HG03457 (cell line): Measurements from ENCODE around the gene DCANP1.
A peak's percentile ranks its signal among the peaks of the same experiment; 100 is the strongest.

Experiments
- ATAC-seq: cut with Tn5 transposase; IDR thresholded peaks from one replicate; pipeline ENCODE4 v1.9.1; 2021; ENCODE audit warnings: moderate number of reproducible peaks; ENCODE audit not compliant: unreplicated experiment

Gene DCANP1

GRCh38 chr5:135457424-135458071 is 10.4 kb upstream of the DCANP1 start:
- peak; percentile 51 for ATAC-seq

- ATAC-seq, result peak; percentile 59
These were observed 9.3 kb upstream of the DCANP1 start for GRCh38 chr5:135456238-135457099.

- no peak for ATAC-seq
These were observed 8.7 kb upstream of the DCANP1 start for GRCh38 chr5:135455876-135456237.

GRCh38 chr5:135454946-135455345 is 7.8 kb upstream of the DCANP1 start:
- no peak for ATAC-seq

GRCh38 chr5:135453613-135454012 is 6.5 kb upstream of the DCANP1 start:
- no peak for ATAC-seq

GRCh38 chr5:135452321-135453030 is 5.3 kb upstream of the DCANP1 start, which contains the start of gene TIFAB:
TSS of gene TIFAB (minus strand) at chr5:135452351. CDS start at chr5:135449939, 2,412 bp downstream.
- no peak for ATAC-seq

- ATAC-seq, result no peak
These were observed 4.6 kb upstream of the DCANP1 start for GRCh38 chr5:135451581-135452320.

- ATAC-seq, result no peak
These were observed 3.8 kb upstream of the DCANP1 start for GRCh38 chr5:135450952-135451351.

- ATAC-seq, result no peak
These were observed 3.2 kb upstream of the DCANP1 start for GRCh38 chr5:135450336-135450735.

GRCh38 chr5:135449644-135450043 is 2.5 kb upstream of the DCANP1 start:
- no peak for ATAC-seq

- ATAC-seq, result no peak
These were observed 1.8 kb upstream of the DCANP1 start for GRCh38 chr5:135448791-135449507.

- ATAC-seq, result no peak
These were observed 1.1 kb upstream of the DCANP1 start for GRCh38 chr5:135448071-135448739.

GRCh38 chr5:135446615-135447014 is 533 bp downstream of the DCANP1 start:
- no peak for ATAC-seq

- ATAC-seq, result no peak
These were observed 942 bp downstream of the DCANP1 start for GRCh38 chr5:135446206-135446605.

GRCh38 chr5:135445306-135445985 is 1.7 kb downstream of the DCANP1 start:
- ATAC-seq, result no peak

GRCh38 chr5:135444881-135445280 is 2.3 kb downstream of the DCANP1 start:
- no peak for ATAC-seq

- no peak for ATAC-seq
These were observed 2.8 kb downstream of the DCANP1 start for GRCh38 chr5:135444360-135444759.

GRCh38 chr5:135443161-135443960 is 3.8 kb downstream of the DCANP1 start:
- ATAC-seq, result no peak
